PFSK-1 (cell line): ENCODE measurements around the gene IPO11. TPM values are rescaled to one million over a fixed set of nuclear protein-coding genes. Genes with fewer than 3 reads are reported as not detected.
A peak's percentile ranks its signal among the peaks of the same experiment; 100 is the strongest.

Source experiments
- FOXP2 ChIP-seq: optimal IDR thresholded peaks from 2 replicates; pipeline ENCODE3; 2011; ENCODE audit warnings: borderline replicate concordance, control low read depth, inconsistent platforms; ENCODE audit not compliant: insufficient read depth; ENCODE audit errors: extremely low read length, extremely low read depth
- POLR2AphosphoS5 ChIP-seq: IDR thresholded peaks from 2 replicates; pipeline ENCODE4 v1.6.1; 2012; ENCODE audit warnings: low read depth, mild to moderate bottlenecking, control low read depth, low read length, moderate library complexity
- SIN3A ChIP-seq: IDR thresholded peaks from 2 replicates; pipeline ENCODE4 v1.6.1; 2012; ENCODE audit warnings: mild to moderate bottlenecking, low read length, moderate library complexity, borderline replicate concordance; ENCODE audit not compliant: insufficient read depth
- TAF1 ChIP-seq: IDR thresholded peaks from 2 replicates; pipeline ENCODE4 v1.6.1; 2012; ENCODE audit warnings: low read length, control low read depth, borderline replicate concordance; ENCODE audit not compliant: insufficient read depth
- polyA plus RNA-seq: library from polyadenylated mRNA; unstranded; fragments of >200 nt; gene quantifications from one replicate; pipeline ENCODE4 v1.2.1, GENCODE V29; 2012; ENCODE audit warnings: low read depth, missing spikeins; ENCODE audit not compliant: insufficient read length
- TF ChIP-seq, protein P1 (sequence below), 2 experiments: IDR thresholded peaks; 2 replicates each; pipeline versions ENCODE4 v1.6.1 to v1.8.0; 2011 to 2012; ENCODE audit warnings: low read depth in 2 of 2, low read length in 2 of 2, control low read depth in 1 of 2, inconsistent platforms in 1 of 2, mild to moderate bottlenecking in 1 of 2, moderate library complexity in 1 of 2; ENCODE audit not compliant: insufficient read depth in 1 of 2

IPO11 gene
- 6.4 TPM for polyA plus RNA-seq

GRCh38 chr5:62412549-62413329 is at the start of gene IPO11:
Gene IPO11, plus strand, starts transcription at chr5:62412763. Its CDS starts 24,517 bp downstream, at chr5:62437280.
- TF ChIP-seq TAF1 (peak; percentile 85; the same call in 1 of the 2 replicates), FOXP2 (peak; percentile 55), SIN3A (peak; percentile 73; the same call in 1 of the 2 replicates), POLR2AphosphoS5 (peak; percentile 87)
- TF ChIP-seq, protein P1, sequence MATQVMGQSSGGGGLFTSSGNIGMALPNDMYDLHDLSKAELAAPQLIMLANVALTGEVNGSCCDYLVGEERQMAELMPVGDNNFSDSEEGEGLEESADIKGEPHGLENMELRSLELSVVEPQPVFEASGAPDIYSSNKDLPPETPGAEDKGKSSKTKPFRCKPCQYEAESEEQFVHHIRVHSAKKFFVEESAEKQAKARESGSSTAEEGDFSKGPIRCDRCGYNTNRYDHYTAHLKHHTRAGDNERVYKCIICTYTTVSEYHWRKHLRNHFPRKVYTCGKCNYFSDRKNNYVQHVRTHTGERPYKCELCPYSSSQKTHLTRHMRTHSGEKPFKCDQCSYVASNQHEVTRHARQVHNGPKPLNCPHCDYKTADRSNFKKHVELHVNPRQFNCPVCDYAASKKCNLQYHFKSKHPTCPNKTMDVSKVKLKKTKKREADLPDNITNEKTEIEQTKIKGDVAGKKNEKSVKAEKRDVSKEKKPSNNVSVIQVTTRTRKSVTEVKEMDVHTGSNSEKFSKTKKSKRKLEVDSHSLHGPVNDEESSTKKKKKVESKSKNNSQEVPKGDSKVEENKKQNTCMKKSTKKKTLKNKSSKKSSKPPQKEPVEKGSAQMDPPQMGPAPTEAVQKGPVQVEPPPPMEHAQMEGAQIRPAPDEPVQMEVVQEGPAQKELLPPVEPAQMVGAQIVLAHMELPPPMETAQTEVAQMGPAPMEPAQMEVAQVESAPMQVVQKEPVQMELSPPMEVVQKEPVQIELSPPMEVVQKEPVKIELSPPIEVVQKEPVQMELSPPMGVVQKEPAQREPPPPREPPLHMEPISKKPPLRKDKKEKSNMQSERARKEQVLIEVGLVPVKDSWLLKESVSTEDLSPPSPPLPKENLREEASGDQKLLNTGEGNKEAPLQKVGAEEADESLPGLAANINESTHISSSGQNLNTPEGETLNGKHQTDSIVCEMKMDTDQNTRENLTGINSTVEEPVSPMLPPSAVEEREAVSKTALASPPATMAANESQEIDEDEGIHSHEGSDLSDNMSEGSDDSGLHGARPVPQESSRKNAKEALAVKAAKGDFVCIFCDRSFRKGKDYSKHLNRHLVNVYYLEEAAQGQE (IDR thresholded peaks at IDR 0.05; ENCODE audit: insufficient read depth in 1 of 2, low read depth in 2 of 2, low read length in 2 of 2): no peak

- no peak for TF ChIP-seq TAF1
- TF ChIP-seq FOXP2: no peak
- no peak for TF ChIP-seq POLR2AphosphoS5
- TF ChIP-seq, protein P1 (IDR thresholded peaks at IDR 0.05; ENCODE audit: insufficient read depth in 1 of 2, low read depth in 2 of 2, low read length in 2 of 2): no peak
- no peak for TF ChIP-seq SIN3A
Measured at GRCh38 chr5:62369039-62369438, 43.5 kb upstream of the IPO11 start.

GRCh38 chr5:62371409-62371808 is 41.2 kb upstream of the IPO11 start:
- no peak for TF ChIP-seq POLR2AphosphoS5

DNA sequence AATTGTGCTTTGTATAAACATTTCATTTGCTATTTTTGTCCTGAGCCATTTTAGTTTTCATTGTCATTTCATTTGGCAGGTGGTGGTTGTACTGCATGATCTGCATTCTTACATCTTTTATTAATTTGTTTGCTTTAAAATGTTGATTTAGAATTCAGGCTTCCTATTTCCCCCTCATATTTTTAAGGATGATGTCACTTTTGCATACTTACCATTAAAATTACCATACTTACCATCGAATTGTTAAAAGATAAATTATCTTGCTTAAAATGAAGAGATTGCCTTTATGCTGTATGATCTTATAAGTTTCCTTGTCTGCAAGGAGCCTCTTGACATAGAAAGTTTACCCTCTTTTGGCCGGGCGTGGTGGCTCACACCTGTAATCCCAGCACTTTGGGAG is 40.0 kb upstream of the IPO11 start:
- no peak for TF ChIP-seq TAF1
- TF ChIP-seq SIN3A: no peak
- TF ChIP-seq POLR2AphosphoS5: no peak
- TF ChIP-seq, protein P1 (IDR thresholded peaks at IDR 0.05; ENCODE audit: insufficient read depth in 1 of 2, low read depth in 2 of 2, low read length in 2 of 2): no peak
- no peak for TF ChIP-seq FOXP2

- TF ChIP-seq FOXP2 (no peak), SIN3A (no peak), TAF1 (no peak)
- TF ChIP-seq, protein P1 (IDR thresholded peaks at IDR 0.05; ENCODE audit: insufficient read depth in 1 of 2, low read depth in 2 of 2, low read length in 2 of 2): no peak
Measured at GRCh38 chr5:62373382-62373781, 39.2 kb upstream of the IPO11 start.
